WTC11 (cell line): ENCODE results near the gene WNT5A. TPM values are rescaled to one million over a fixed set of nuclear protein-coding genes. Genes with fewer than 3 reads are reported as not detected.

ENCODE experiments used
- ATAC-seq: fragments of 200-7000 bp; cut with Tn5 transposase; 2 replicates; pipeline ENCODE4 v1.10.0; 2021; ENCODE audit warnings: mild to moderate bottlenecking, moderate library complexity
- CTCF ChIA-PET: fragments of 300-600 bp; sonication (Branson Sonifier 250); formaldehyde crosslinking; loops from one replicate; lab custom pipeline; 2021; ENCODE audit warnings: antibody characterized with exemption; lab: Charles Lee
- POLR2A ChIA-PET: fragments of 350-600 bp; sonication (Branson Sonifier 250); formaldehyde crosslinking; loops from one replicate; lab custom pipeline; 2021; ENCODE audit warnings: antibody characterized with exemption; lab: Charles Lee
- DNase-seq: peaks from one replicate; pipeline ENCODE4 v3.0.0; 2021; ENCODE audit warnings: low spot score
- H3K27ac Mint-ChIP-seq: 2 replicates; pipeline ENCODE4 v1.8.0; 2021; ENCODE audit warnings: mixed read lengths
- H3K27me3 Mint-ChIP-seq: 2 replicates; pipeline ENCODE4 v1.8.0; 2021; ENCODE audit warnings: low read depth, mild to moderate bottlenecking, moderate library complexity, mixed read lengths
- H3K36me3 Mint-ChIP-seq: 2 replicates; pipeline ENCODE4 v1.8.0; 2021; ENCODE audit warnings: mixed read lengths
- H3K4me1 Mint-ChIP-seq: 2 replicates; pipeline ENCODE4 v1.8.0; 2022; ENCODE audit warnings: mixed read lengths
- H3K4me3 Mint-ChIP-seq: 2 replicates; pipeline ENCODE4 v1.8.0; 2021; ENCODE audit warnings: mild to moderate bottlenecking, moderate library complexity, mixed read lengths
- H3K9me3 Mint-ChIP-seq: 2 replicates; pipeline ENCODE4 v1.8.0; 2021; ENCODE audit warnings: mixed read lengths
- ATF1 ChIP-seq: sonication (generic); formaldehyde crosslinking; IDR thresholded peaks from 2 replicates; pipeline ENCODE4 v1.8.1; 2023; ENCODE audit warnings: mild to moderate bottlenecking, moderate library complexity, missing genetic modification reagents
- CREM ChIP-seq: sonication (generic); formaldehyde crosslinking; IDR thresholded peaks from 2 replicates; pipeline ENCODE4 v1.8.1; 2022; ENCODE audit warnings: mild to moderate bottlenecking, missing genetic modification reagents, moderate library complexity
- EMX1 ChIP-seq: fragments of 250-450 bp; sonication (Bioruptor Pico); IDR thresholded peaks from 2 replicates; pipeline ENCODE4 v1.8.0; 2021; ENCODE audit warnings: mild to moderate bottlenecking
- ETV6 ChIP-seq: sonication (generic); formaldehyde crosslinking; IDR thresholded peaks from 2 replicates; pipeline ENCODE4 v1.8.1; 2022; ENCODE audit warnings: mild to moderate bottlenecking, missing genetic modification reagents
- FOXJ3 ChIP-seq: sonication (generic); formaldehyde crosslinking; IDR thresholded peaks from 2 replicates; pipeline ENCODE4 v1.9.0; 2021; ENCODE audit warnings: missing genetic modification reagents, mild to moderate bottlenecking, borderline replicate concordance
- FOXK1 ChIP-seq: sonication (generic); formaldehyde crosslinking; IDR thresholded peaks from 2 replicates; pipeline ENCODE4 v1.8.0; 2022; ENCODE audit warnings: mild to moderate bottlenecking, moderate library complexity, missing genetic modification reagents
- FOXP1 ChIP-seq: sonication (generic); formaldehyde crosslinking; IDR thresholded peaks from 2 replicates; pipeline ENCODE4 v1.8.0; 2022; ENCODE audit warnings: missing genetic modification reagents, mild to moderate bottlenecking, moderate library complexity, borderline replicate concordance
- GRHL2 ChIP-seq: fragments of 250-450 bp; sonication (Bioruptor Pico); IDR thresholded peaks from 2 replicates; pipeline ENCODE4 v1.8.0; 2022; ENCODE audit warnings: mild to moderate bottlenecking, moderate library complexity; ENCODE audit not compliant: insufficient replicate concordance, severe bottlenecking
- IRF2 ChIP-seq: sonication (generic); formaldehyde crosslinking; IDR thresholded peaks from 2 replicates; pipeline ENCODE4 v1.8.0; 2022; ENCODE audit warnings: low read depth, missing genetic modification reagents, borderline replicate concordance
- NFATC4 ChIP-seq: fragments of 250-450 bp; sonication (Bioruptor Pico); IDR thresholded peaks from 2 replicates; pipeline ENCODE4 v1.9.0; 2021; ENCODE audit warnings: mild to moderate bottlenecking
- SMAD4 ChIP-seq: sonication (generic); formaldehyde crosslinking; IDR thresholded peaks from 2 replicates; pipeline ENCODE4 v1.8.0; 2022; ENCODE audit warnings: mild to moderate bottlenecking, missing genetic modification reagents
- ZNF219 ChIP-seq: sonication (generic); formaldehyde crosslinking; IDR thresholded peaks from 2 replicates; pipeline ENCODE4 v1.8.0; 2023; ENCODE audit warnings: missing genetic modification reagents, mild to moderate bottlenecking, borderline replicate concordance
- ZNF263 ChIP-seq: sonication (generic); formaldehyde crosslinking; IDR thresholded peaks from 2 replicates; pipeline ENCODE4 v1.8.1; 2022; ENCODE audit warnings: low read depth, mild to moderate bottlenecking, moderate library complexity, missing genetic modification reagents
- ZNF396 ChIP-seq: fragments of 250-450 bp; sonication (Bioruptor Pico); IDR thresholded peaks from 2 replicates; pipeline ENCODE4 v1.8.0; 2021; ENCODE audit warnings: mild to moderate bottlenecking, moderate library complexity, borderline replicate concordance
- total RNA-seq: library from RNA; stranded (reverse); gene quantifications from 3 replicates; pipeline ENCODE4 v1.2.3, GENCODE V29; 2021
- TF ChIP-seq, protein P1 (sequence below): sonication (generic); formaldehyde crosslinking; IDR thresholded peaks from 2 replicates; pipeline ENCODE4 v1.8.0; 2022; ENCODE audit warnings: mild to moderate bottlenecking, missing genetic modification reagents
- TF ChIP-seq, protein P2 (sequence below): sonication (generic); formaldehyde crosslinking; IDR thresholded peaks from 2 replicates; pipeline ENCODE4 v1.8.1; 2022; ENCODE audit warnings: low read depth, mild to moderate bottlenecking, moderate library complexity, missing genetic modification reagents, borderline replicate concordance
- TF ChIP-seq, protein P3 (sequence below): fragments of 250-450 bp; sonication (Bioruptor Pico); IDR thresholded peaks from 2 replicates; pipeline ENCODE4 v1.9.0; 2021; ENCODE audit warnings: mild to moderate bottlenecking
- TF ChIP-seq, protein P4 (sequence below): sonication (generic); formaldehyde crosslinking; IDR thresholded peaks from 2 replicates; pipeline ENCODE4 v1.8.0; 2023; ENCODE audit warnings: missing genetic modification reagents
- TF ChIP-seq, protein P5 (sequence below): sonication (generic); formaldehyde crosslinking; IDR thresholded peaks from 2 replicates; pipeline ENCODE4 v1.8.0; 2022; ENCODE audit warnings: mild to moderate bottlenecking, missing genetic modification reagents
- TF ChIP-seq, protein P6 (sequence below): fragments of 250-450 bp; sonication (Bioruptor Pico); IDR thresholded peaks from 2 replicates; pipeline ENCODE4 v1.9.0; 2021; ENCODE audit warnings: moderate library complexity, mild to moderate bottlenecking, inconsistent platforms, borderline replicate concordance
- TF ChIP-seq, protein P7 (sequence below): sonication (generic); formaldehyde crosslinking; IDR thresholded peaks from 2 replicates; pipeline ENCODE4 v1.8.0; 2023; ENCODE audit warnings: mild to moderate bottlenecking, missing genetic modification reagents

Gene WNT5A
- total RNA-seq, 1 experiment from 2014 or later, result 10.6 TPM

DNA sequence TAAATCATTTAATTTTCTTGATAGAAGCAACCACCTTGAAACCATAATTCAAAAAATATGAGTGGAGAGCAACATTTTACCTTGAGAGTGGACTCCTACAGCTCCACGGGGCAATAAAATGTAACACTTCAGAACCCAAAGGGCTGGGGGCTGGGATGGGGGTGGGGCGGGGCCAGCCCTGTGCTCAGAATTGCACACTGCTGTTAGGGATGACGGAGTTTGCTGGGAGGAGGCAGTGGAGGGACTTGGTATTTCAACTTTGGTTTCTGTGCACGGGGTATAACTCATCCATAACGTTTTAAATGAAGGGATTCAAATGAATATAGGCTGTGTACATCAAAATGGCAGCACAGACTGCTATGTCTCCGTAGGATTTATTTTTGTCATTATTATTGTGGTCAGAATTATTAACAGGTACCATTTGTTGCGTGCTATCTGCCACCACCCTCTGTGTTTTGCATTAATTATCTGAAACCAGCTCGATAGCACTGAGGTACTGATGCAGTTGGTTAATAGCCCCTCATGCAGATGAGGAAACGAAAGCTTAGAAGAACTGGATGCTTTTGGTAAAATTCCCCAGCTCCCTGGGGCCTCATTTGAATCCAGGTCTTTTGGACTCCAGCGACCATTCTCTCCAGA lies 29.4 kb upstream of the WNT5A start (continued):
- TF ChIP-seq, protein P1, sequence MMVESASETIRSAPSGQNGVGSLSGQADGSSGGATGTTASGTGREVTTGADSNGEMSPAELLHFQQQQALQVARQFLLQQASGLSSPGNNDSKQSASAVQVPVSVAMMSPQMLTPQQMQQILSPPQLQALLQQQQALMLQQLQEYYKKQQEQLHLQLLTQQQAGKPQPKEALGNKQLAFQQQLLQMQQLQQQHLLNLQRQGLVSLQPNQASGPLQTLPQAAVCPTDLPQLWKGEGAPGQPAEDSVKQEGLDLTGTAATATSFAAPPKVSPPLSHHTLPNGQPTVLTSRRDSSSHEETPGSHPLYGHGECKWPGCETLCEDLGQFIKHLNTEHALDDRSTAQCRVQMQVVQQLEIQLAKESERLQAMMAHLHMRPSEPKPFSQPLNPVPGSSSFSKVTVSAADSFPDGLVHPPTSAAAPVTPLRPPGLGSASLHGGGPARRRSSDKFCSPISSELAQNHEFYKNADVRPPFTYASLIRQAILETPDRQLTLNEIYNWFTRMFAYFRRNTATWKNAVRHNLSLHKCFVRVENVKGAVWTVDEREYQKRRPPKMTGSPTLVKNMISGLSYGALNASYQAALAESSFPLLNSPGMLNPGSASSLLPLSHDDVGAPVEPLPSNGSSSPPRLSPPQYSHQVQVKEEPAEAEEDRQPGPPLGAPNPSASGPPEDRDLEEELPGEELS, result no peak
- TF ChIP-seq GRHL2 (CRISPR knock-in tag), result no peak

DNA sequence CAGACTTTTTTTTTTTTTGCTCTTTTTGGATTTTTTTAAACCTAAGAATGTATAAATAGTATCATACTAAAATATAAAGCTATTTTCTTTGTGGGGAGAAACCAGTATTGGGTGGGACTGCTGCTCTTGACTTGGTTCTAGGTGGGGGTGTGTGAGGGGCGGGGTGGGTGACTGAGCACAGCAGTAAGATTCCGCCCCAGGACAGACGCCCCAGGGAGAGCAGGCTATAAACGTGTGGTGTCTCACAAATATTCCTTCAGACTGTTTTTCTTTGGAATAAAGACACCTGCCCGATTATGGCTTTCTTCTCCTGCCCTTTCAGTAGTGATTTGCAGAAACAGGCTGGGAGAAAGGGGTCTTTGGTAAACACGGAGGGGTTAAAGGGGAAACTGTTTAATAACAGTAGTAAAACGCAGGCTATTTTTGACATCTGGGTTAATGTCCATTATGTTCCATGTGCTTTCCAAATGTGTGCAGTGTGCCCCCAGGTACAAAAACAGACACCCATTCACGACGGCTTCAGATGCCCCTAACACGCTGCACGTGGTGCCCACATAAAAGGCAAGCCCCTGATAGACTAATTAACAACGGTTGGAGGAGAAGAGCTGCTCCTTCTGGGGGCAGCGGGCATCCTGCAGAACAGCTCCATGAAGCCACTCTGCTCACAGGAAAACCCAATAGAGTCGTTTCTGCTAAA lies 28.6 kb upstream of the WNT5A start:
- CTCF ChIA-PET, result interaction anchor here (0.6 to 1.4 kb wide), 3 partner anchors 33 to 173 kb away, joined by 3 to 4 read pairs (median 3); no protein-coding TSS in a partner anchor
- H3K4me1 Mint-ChIP-seq, result peaks cover 49% of the 10 kb centered on the region

DNA sequence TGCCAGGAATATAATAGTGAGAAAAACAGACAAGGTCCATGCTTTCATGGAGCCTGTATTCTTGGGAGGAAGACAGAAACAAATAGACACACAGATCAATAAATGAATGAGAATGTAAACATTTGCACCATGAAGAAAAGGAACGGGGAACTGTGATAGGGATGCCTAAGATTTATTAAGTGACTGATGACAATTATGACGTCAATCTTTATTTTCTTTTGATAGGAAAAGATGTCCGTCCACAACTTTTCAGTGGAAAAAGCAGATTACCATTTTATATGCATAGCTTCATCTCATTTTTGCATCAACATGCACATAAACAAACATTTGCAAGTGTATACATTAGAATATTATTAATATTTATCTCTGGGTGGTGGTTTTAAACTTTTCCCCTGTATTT lies 27.9 kb upstream of the WNT5A start:
- DNase-seq (no peak), ATAC-seq (no peak)
- ChIA-PET POLR2A (interaction anchor here (1.1 kb wide), 1 partner anchor 52 kb away, joined by 4 read pairs; no protein-coding TSS in a partner anchor), CTCF (interaction anchor here (0.6 to 1.4 kb wide), 3 partner anchors 34 to 97 kb away, joined by 3 read pairs; no protein-coding TSS in a partner anchor)
- no peaks in the 10 kb centered on the region for H3K9me3 Mint-ChIP-seq
- TF ChIP-seq, protein P2, sequence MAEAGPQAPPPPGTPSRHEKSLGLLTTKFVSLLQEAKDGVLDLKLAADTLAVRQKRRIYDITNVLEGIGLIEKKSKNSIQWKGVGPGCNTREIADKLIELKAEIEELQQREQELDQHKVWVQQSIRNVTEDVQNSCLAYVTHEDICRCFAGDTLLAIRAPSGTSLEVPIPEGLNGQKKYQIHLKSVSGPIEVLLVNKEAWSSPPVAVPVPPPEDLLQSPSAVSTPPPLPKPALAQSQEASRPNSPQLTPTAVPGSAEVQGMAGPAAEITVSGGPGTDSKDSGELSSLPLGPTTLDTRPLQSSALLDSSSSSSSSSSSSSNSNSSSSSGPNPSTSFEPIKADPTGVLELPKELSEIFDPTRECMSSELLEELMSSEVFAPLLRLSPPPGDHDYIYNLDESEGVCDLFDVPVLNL (CRISPR knock-in tag), result no peak
- TF ChIP-seq, protein P3, sequence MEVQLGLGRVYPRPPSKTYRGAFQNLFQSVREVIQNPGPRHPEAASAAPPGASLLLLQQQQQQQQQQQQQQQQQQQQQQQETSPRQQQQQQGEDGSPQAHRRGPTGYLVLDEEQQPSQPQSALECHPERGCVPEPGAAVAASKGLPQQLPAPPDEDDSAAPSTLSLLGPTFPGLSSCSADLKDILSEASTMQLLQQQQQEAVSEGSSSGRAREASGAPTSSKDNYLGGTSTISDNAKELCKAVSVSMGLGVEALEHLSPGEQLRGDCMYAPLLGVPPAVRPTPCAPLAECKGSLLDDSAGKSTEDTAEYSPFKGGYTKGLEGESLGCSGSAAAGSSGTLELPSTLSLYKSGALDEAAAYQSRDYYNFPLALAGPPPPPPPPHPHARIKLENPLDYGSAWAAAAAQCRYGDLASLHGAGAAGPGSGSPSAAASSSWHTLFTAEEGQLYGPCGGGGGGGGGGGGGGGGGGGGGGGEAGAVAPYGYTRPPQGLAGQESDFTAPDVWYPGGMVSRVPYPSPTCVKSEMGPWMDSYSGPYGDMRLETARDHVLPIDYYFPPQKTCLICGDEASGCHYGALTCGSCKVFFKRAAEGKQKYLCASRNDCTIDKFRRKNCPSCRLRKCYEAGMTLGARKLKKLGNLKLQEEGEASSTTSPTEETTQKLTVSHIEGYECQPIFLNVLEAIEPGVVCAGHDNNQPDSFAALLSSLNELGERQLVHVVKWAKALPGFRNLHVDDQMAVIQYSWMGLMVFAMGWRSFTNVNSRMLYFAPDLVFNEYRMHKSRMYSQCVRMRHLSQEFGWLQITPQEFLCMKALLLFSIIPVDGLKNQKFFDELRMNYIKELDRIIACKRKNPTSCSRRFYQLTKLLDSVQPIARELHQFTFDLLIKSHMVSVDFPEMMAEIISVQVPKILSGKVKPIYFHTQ (CRISPR knock-in tag), result no peak
- TF ChIP-seq ZNF263 (CRISPR knock-in tag) (no peak), IRF2 (CRISPR knock-in tag) (no peak), ZNF396 (CRISPR knock-in tag) (no peak), GRHL2 (CRISPR knock-in tag) (no peak), ETV6 (CRISPR knock-in tag) (no peak), FOXP1 (CRISPR knock-in tag) (no peak), SMAD4 (CRISPR knock-in tag) (no peak)
- peaks cover 46% of the 10 kb centered on the region for H3K4me1 Mint-ChIP-seq
- no peaks in the 10 kb centered on the region; the same call in 1 of the 2 replicates for H3K27me3 Mint-ChIP-seq
- no peaks in the 10 kb centered on the region for H3K36me3 Mint-ChIP-seq
- no peak overlapping the region for H3K27ac Mint-ChIP-seq
- H3K4me3 Mint-ChIP-seq, result no peak overlapping the region

More for the DNA sequence above, 28.6 kb upstream of the WNT5A start:
- no peak for DNase-seq
- ATAC-seq, result no peak
- Mint-ChIP-seq H3K4me3 (no peak overlapping the region), H3K36me3 (no peaks in the 10 kb centered on the region), H3K27ac (no peak overlapping the region), H3K27me3 (no peaks in the 10 kb centered on the region; the same call in 1 of the 2 replicates), H3K9me3 (no peaks in the 10 kb centered on the region)
- TF ChIP-seq, protein P4, sequence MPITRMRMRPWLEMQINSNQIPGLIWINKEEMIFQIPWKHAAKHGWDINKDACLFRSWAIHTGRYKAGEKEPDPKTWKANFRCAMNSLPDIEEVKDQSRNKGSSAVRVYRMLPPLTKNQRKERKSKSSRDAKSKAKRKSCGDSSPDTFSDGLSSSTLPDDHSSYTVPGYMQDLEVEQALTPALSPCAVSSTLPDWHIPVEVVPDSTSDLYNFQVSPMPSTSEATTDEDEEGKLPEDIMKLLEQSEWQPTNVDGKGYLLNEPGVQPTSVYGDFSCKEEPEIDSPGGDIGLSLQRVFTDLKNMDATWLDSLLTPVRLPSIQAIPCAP (CRISPR knock-in tag), result no peak
- TF ChIP-seq IRF2 (CRISPR knock-in tag) (no peak), EMX1 (no peak), ZNF396 (CRISPR knock-in tag) (no peak), CREM (CRISPR knock-in tag) (no peak), ATF1 (CRISPR knock-in tag) (no peak), ZNF219 (CRISPR knock-in tag) (no peak), FOXK1 (CRISPR knock-in tag) (no peak), FOXJ3 (CRISPR knock-in tag) (no peak), NFATC4 (CRISPR knock-in tag) (no peak)
- TF ChIP-seq, protein P5, sequence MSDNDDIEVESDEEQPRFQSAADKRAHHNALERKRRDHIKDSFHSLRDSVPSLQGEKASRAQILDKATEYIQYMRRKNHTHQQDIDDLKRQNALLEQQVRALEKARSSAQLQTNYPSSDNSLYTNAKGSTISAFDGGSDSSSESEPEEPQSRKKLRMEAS (CRISPR knock-in tag), result no peak
- TF ChIP-seq, protein P6, sequence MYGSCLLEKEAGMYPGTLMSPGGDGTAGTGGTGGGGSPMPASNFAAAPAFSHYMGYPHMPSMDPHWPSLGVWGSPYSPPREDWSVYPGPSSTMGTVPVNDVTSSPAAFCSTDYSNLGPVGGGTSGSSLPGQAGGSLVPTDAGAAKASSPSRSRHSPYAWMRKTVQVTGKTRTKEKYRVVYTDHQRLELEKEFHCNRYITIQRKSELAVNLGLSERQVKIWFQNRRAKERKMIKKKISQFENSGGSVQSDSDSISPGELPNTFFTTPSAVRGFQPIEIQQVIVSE, result no peak
- TF ChIP-seq, protein P7, sequence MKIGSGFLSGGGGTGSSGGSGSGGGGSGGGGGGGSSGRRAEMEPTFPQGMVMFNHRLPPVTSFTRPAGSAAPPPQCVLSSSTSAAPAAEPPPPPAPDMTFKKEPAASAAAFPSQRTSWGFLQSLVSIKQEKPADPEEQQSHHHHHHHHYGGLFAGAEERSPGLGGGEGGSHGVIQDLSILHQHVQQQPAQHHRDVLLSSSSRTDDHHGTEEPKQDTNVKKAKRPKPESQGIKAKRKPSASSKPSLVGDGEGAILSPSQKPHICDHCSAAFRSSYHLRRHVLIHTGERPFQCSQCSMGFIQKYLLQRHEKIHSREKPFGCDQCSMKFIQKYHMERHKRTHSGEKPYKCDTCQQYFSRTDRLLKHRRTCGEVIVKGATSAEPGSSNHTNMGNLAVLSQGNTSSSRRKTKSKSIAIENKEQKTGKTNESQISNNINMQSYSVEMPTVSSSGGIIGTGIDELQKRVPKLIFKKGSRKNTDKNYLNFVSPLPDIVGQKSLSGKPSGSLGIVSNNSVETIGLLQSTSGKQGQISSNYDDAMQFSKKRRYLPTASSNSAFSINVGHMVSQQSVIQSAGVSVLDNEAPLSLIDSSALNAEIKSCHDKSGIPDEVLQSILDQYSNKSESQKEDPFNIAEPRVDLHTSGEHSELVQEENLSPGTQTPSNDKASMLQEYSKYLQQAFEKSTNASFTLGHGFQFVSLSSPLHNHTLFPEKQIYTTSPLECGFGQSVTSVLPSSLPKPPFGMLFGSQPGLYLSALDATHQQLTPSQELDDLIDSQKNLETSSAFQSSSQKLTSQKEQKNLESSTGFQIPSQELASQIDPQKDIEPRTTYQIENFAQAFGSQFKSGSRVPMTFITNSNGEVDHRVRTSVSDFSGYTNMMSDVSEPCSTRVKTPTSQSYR (CRISPR knock-in tag), result no peak
- POLR2A ChIA-PET, result interaction anchor here (1.1 kb wide), 1 partner anchor 51 kb away, joined by 4 read pairs; no protein-coding TSS in a partner anchor
